Transverse colon (tissue), 4 donors: ENCODE measurements around the gene CD28.

Source experiments
- EP300 ChIP-seq: sonication (generic); formaldehyde crosslinking; IDR thresholded peaks from one replicate; pipeline ENCODE4 v1.6.1; 2017; ENCODE audit warnings: antibody characterized with exemption, low read depth
- POLR2A ChIP-seq: fragments of 450-650 bp; IDR thresholded peaks from one replicate; pipeline ENCODE4 v1.6.1; 2016; ENCODE audit warnings: antibody characterized with exemption, mild to moderate bottlenecking, moderate library complexity
- POLR2AphosphoS5 ChIP-seq, 3 donors: sonication (generic); formaldehyde crosslinking; IDR thresholded peaks; one replicate each; pipeline ENCODE4 v1.6.1; 2016; ENCODE audit warnings: antibody characterized with exemption in 3 of 3
- TF ChIP-seq, protein P1 (sequence below), 5 experiments: fragments of 200-600 bp in 3 of 5; fragments of 450-650 bp in 2 of 5; sonication (generic) in 3 of 5; IDR thresholded peaks; 1 replicate in 2 of 5; 2 replicates in 3 of 5; pipeline ENCODE4 v1.5.1; 2016 to 2017; ENCODE audit warnings: antibody characterized with exemption in 5 of 5, inconsistent platforms in 3 of 5, mild to moderate bottlenecking in 2 of 5, moderate library complexity in 1 of 5

DNA sequence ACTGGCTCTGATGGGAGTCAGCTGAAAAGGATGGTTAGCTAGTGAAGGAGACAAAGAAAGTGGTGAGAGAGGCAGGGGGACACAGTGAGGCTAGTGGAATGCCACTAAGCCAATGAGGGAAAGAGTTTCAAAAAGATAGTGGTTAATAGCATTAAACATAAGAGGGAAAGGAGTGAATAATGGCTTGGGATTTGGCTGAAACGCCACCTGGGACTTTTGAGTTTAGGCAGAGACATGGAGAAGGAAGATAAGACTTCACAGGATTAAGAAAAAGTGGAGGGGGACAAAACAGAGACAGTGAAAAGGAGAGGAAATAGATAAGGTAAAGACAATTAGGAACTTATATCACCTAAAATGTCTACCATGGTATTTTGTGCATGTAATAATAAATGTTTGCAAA, 6.9 kb downstream of the CD28 start:
- TF ChIP-seq, protein P1, sequence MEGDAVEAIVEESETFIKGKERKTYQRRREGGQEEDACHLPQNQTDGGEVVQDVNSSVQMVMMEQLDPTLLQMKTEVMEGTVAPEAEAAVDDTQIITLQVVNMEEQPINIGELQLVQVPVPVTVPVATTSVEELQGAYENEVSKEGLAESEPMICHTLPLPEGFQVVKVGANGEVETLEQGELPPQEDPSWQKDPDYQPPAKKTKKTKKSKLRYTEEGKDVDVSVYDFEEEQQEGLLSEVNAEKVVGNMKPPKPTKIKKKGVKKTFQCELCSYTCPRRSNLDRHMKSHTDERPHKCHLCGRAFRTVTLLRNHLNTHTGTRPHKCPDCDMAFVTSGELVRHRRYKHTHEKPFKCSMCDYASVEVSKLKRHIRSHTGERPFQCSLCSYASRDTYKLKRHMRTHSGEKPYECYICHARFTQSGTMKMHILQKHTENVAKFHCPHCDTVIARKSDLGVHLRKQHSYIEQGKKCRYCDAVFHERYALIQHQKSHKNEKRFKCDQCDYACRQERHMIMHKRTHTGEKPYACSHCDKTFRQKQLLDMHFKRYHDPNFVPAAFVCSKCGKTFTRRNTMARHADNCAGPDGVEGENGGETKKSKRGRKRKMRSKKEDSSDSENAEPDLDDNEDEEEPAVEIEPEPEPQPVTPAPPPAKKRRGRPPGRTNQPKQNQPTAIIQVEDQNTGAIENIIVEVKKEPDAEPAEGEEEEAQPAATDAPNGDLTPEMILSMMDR (IDR thresholded peaks at IDR 0.05) = no peak
- TF ChIP-seq POLR2A (no peak), EP300 (no peak), POLR2AphosphoS5 (IDR thresholded peaks at IDR 0.05) (no peak)
